ENCODE data around the gene MCF2. TPM values are rescaled to one million over a fixed set of nuclear protein-coding genes. Genes with fewer than 3 reads are reported as not detected.

Gene MCF2
- polyA plus RNA-seq, 2 of the 4 experiments (the other 2 are of a cell fraction) = 0.09 to 0.10 TPM

DNA sequence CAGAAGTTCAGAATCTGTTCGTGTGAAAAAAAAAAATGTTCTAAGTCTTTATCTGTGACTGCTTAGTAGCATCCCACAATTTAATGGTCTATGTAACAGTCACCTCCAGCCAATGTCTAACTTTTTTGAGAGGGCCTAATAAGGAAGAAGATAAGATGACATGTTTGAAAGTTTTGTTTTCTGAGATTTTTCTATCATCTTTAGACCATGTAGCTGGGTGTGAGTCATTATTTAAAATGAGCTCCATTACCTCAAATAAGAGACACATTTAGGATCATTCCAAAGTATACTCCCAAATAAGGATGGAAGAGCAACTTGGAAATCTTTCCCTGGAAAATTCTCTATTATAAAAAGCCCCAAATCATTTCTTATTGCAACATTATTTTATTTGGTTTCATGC, 28.2 kb upstream of the MCF2 start:
- TF ChIP-seq REST (IDR thresholded peaks at IDR 0.05) (no peak), NFE2L2 (conservative IDR thresholded peaks at IDR 0.05; ENCODE audit: low read length) (no peak), RCOR1 (IDR thresholded peaks at IDR 0.05; ENCODE audit: low read depth, low read length) (no peak), POLR2A (IDR thresholded peaks at IDR 0.05; ENCODE audit: low read length) (no peak), CBX8 (IDR thresholded peaks at IDR 0.05) (no peak), CEBPB (IDR thresholded peaks at IDR 0.05) (no peak), TP53 (CRISPR knock-in tag; IDR thresholded peaks at IDR 0.05) (no peak), RAD21 (conservative IDR thresholded peaks at IDR 0.05 in 1 of 2, IDR thresholded peaks at IDR 0.05 in 1 of 2) (no peak)
- TF ChIP-seq, protein P1, sequence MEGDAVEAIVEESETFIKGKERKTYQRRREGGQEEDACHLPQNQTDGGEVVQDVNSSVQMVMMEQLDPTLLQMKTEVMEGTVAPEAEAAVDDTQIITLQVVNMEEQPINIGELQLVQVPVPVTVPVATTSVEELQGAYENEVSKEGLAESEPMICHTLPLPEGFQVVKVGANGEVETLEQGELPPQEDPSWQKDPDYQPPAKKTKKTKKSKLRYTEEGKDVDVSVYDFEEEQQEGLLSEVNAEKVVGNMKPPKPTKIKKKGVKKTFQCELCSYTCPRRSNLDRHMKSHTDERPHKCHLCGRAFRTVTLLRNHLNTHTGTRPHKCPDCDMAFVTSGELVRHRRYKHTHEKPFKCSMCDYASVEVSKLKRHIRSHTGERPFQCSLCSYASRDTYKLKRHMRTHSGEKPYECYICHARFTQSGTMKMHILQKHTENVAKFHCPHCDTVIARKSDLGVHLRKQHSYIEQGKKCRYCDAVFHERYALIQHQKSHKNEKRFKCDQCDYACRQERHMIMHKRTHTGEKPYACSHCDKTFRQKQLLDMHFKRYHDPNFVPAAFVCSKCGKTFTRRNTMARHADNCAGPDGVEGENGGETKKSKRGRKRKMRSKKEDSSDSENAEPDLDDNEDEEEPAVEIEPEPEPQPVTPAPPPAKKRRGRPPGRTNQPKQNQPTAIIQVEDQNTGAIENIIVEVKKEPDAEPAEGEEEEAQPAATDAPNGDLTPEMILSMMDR (IDR thresholded peaks at IDR 0.05) = no peak
- H3K9me3 ChIP-seq = no peaks in the 10 kb centered on the region
- no peak for ATAC-seq
- no peak overlapping the region for H3K4me2 ChIP-seq
- H3K4me1 ChIP-seq = no peaks in the 10 kb centered on the region
- H3K27ac ChIP-seq = no peak overlapping the region
- H3K4me3 ChIP-seq = no peak overlapping the region
- CTCF ChIA-PET = no interaction called here
- WGBS (ENCODE audit: missing lambda C conversion rate) = 54% methylated on average over 1 of the region's 1 CpG
- POLR2A ChIA-PET = no interaction called here
- DNase-seq (ENCODE audit: low read depth in 1 of 2, low spot score in 1 of 2) = no peak
- no peak for FAIRE-seq

DNA sequence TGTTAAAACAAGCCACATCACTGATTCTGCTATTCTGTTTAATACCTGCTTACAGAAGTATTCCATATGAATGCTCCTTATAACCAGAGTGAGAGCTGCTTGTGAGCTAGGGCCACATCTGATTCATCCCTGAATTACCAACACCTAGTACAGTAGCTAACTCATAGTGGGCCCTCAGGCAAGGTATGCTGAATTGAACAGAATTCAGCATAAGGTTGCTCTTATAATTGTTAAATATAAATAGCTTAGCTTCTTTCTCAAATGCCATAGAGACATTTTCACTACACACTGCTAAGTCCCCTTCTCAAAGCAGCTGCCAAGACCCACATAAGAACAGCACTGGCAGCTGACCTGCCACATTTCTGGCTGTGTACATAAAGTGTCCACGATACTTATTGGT, 27.0 kb upstream of the MCF2 start:
- no peaks in the 10 kb centered on the region for H3K4me1 ChIP-seq
- 100% methylated on average over 1 of the region's 1 CpG for WGBS (ENCODE audit: missing lambda C conversion rate)
- CTCF ChIA-PET = no interaction called here
- TF ChIP-seq KDM1A (IDR thresholded peaks at IDR 0.05; ENCODE audit: low read depth) (no peak), MAZ (IDR thresholded peaks at IDR 0.05; ENCODE audit: borderline replicate concordance, low read depth, low read length) (no peak), PHF8 (IDR thresholded peaks at IDR 0.05; ENCODE audit: borderline replicate concordance, low read depth) (no peak), FOSB (CRISPR knock-in tag; IDR thresholded peaks at IDR 0.05) (no peak), MAFK (IDR thresholded peaks at IDR 0.05; ENCODE audit: partially characterized antibody) (no peak), HMGXB4 (CRISPR knock-in tag; IDR thresholded peaks at IDR 0.05; ENCODE audit: borderline replicate concordance) (no peak), CBX8 (IDR thresholded peaks at IDR 0.05) (no peak), USF2 (IDR thresholded peaks at IDR 0.05) (no peak), RARB (CRISPR knock-in tag; IDR thresholded peaks at IDR 0.05) (no peak), GATA3 (IDR thresholded peaks at IDR 0.05; ENCODE audit: borderline replicate concordance) (no peak), EHMT2 (IDR thresholded peaks at IDR 0.05; ENCODE audit: low read depth) (no peak), HOXB5 (CRISPR knock-in tag; IDR thresholded peaks at IDR 0.05) (no peak), FOSL2 (IDR thresholded peaks at IDR 0.05) (no peak), FOSL2 (CRISPR knock-in tag; IDR thresholded peaks at IDR 0.05) (no peak), ESRRA (IDR thresholded peaks at IDR 0.05; ENCODE audit: borderline replicate concordance, low read length) (no peak), HOXB13 (CRISPR knock-in tag; IDR thresholded peaks at IDR 0.05; ENCODE audit: low read depth) (no peak), EP300 (IDR thresholded peaks at IDR 0.05) (no peak), ZNF302 (CRISPR knock-in tag; IDR thresholded peaks at IDR 0.05) (no peak), TP53 (CRISPR knock-in tag; IDR thresholded peaks at IDR 0.05) (no peak)
- TF ChIP-seq, protein P2, sequence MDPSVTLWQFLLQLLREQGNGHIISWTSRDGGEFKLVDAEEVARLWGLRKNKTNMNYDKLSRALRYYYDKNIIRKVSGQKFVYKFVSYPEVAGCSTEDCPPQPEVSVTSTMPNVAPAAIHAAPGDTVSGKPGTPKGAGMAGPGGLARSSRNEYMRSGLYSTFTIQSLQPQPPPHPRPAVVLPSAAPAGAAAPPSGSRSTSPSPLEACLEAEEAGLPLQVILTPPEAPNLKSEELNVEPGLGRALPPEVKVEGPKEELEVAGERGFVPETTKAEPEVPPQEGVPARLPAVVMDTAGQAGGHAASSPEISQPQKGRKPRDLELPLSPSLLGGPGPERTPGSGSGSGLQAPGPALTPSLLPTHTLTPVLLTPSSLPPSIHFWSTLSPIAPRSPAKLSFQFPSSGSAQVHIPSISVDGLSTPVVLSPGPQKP (IDR thresholded peaks at IDR 0.05; ENCODE audit: low read depth, low read length) = no peak
- ATAC-seq = no peak
- no peak for FAIRE-seq
- H3K27ac ChIP-seq = no peak overlapping the region
- POLR2A ChIA-PET = no interaction called here
- H3K9me3 ChIP-seq = no peaks in the 10 kb centered on the region
- DNase-seq (ENCODE audit: low read depth in 1 of 2, low spot score in 1 of 2) = no peak
- no peak overlapping the region for H3K4me2 ChIP-seq
- H3K4me3 ChIP-seq = no peak overlapping the region

All from A549 (cell line).